HCT116 (cell line): ENCODE data around the gene ITGA2B. TPM values are rescaled to one million over a fixed set of nuclear protein-coding genes. Genes with fewer than 3 reads are reported as not detected.

ENCODE experiments used
- ATAC-seq: fragments of 200-7000 bp; cut with Tn5 transposase; 2 replicates; pipeline ENCODE4 v1.9.1; 2020; ENCODE audit warnings: mild to moderate bottlenecking, moderate library complexity
- BruUV-seq: library from RNA; stranded (reverse); fragments of 400-500 nt; replicated peaks from 2 replicates; lab custom pipeline; 2021; lab: Mats Ljungman, UMichigan
- CTCF ChIA-PET: fragments of 300-600 bp; sonication (Branson Sonifier 250); formaldehyde crosslinking; loops from one replicate; lab custom pipeline; 2021; ENCODE audit warnings: antibody characterized with exemption; lab: Charles Lee
- POLR2A ChIA-PET: fragments of 300-600, 350-600 bp; sonication (Branson Sonifier 250); formaldehyde crosslinking; loops from one replicate; lab custom pipeline; 2021; ENCODE audit warnings: antibody characterized with exemption; lab: Charles Lee
- RAD21 ChIA-PET, 2 experiments: fragments of 300-600 bp; sonication (Branson Sonifier 250); formaldehyde crosslinking; loops; one replicate each; lab custom pipeline; 2023; ENCODE audit warnings: low total read pairs in 2 of 2; ENCODE audit not compliant: uncharacterized antibody in 2 of 2, unreplicated experiment in 2 of 2, low non-redundant PET in 1 of 2; lab: Charles Lee
- DNase-seq: peaks from one replicate; pipeline ENCODE4 v3.0.0-alpha.2; 2010; ENCODE audit warnings: low read depth, low spot score
- H2AFZ ChIP-seq: fragments of 200-600 bp; shearing (Covaris generic), sonication (generic); 2 replicates; pipeline ENCODE4 v1.6.1; 2017; ENCODE audit warnings: low read depth, mixed run types, mixed read lengths, antibody characterized with exemption, low read length; ENCODE audit not compliant: poor library complexity, severe bottlenecking
- H3K27ac ChIP-seq: 2 replicates; pipeline ENCODE4 v1.5.1; 2012; ENCODE audit warnings: low read depth, low read length
- H3K27me3 ChIP-seq: fragments of 200-600 bp; sonication (generic); 2 replicates; pipeline ENCODE4 v1.6.1; 2016; ENCODE audit warnings: mixed run types, low read length, mixed read lengths; ENCODE audit not compliant: insufficient read depth
- H3K36me3 ChIP-seq, 2 experiments: fragments of 200-500 bp in 1 of 2; fragments of 200-600 bp in 1 of 2; sonication (Bioruptor generic) in 1 of 2; sonication (generic) in 1 of 2; 2 replicates each; pipeline versions ENCODE4 v1.5.1 to v1.6.1; 2014 to 2016; ENCODE audit warnings: low read length in 2 of 2, inconsistent platforms in 1 of 2, mixed read lengths in 1 of 2, mixed run types in 1 of 2; ENCODE audit not compliant: insufficient read depth in 2 of 2, control insufficient read depth in 1 of 2
- H3K4me1 ChIP-seq, 2 experiments: fragments of 200-600 bp in 1 of 2; sonication (generic) in 1 of 2; 2 replicates each; pipeline versions ENCODE4 v1.5.1 to v1.6.1; 2012 to 2017; ENCODE audit warnings: low read length in 2 of 2, inconsistent platforms in 1 of 2, mild to moderate bottlenecking in 1 of 2, mixed read lengths in 1 of 2, mixed run types in 1 of 2, moderate library complexity in 1 of 2; ENCODE audit not compliant: insufficient read depth in 2 of 2, control insufficient read depth in 1 of 2
- H3K4me2 ChIP-seq: fragments of 200-600 bp; sonication (generic); 2 replicates; pipeline ENCODE4 v1.6.1; 2017; ENCODE audit warnings: mixed run types, low read length, mixed read lengths
- H3K4me3 ChIP-seq, 2 experiments: fragments of 200-600 bp in 1 of 2; sonication (generic) in 1 of 2; replicated peaks in 1 of 2; 2 replicates each; pipeline ENCODE4 v1.5.1; 2011 to 2016; ENCODE audit warnings: low read length in 2 of 2, control low read depth in 1 of 2, low read depth in 1 of 2, mild to moderate bottlenecking in 1 of 2, mixed read lengths in 1 of 2, mixed run types in 1 of 2
- H3K79me2 ChIP-seq: fragments of 200-600 bp; sonication (generic); 2 replicates; pipeline ENCODE4 v1.6.1; 2017; ENCODE audit warnings: mild to moderate bottlenecking, mixed run types, low read length, moderate library complexity, mixed read lengths; ENCODE audit not compliant: insufficient read depth
- H3K9ac ChIP-seq: fragments of 200-600 bp; sonication (generic); 2 replicates; pipeline ENCODE4 v1.6.1; 2016; ENCODE audit warnings: low read length, mixed read lengths
- H3K9me2 ChIP-seq: fragments of 200-600 bp; sonication (generic), shearing (Covaris generic); 2 replicates; pipeline ENCODE4 v1.6.1; 2017; ENCODE audit warnings: mixed run types, mild to moderate bottlenecking, moderate library complexity; ENCODE audit not compliant: insufficient read depth
- H3K9me3 ChIP-seq, 2 experiments: fragments of 200-500 bp in 1 of 2; fragments of 200-600 bp in 1 of 2; sonication (Bioruptor generic) in 1 of 2; sonication (generic) in 1 of 2; 2 replicates each; pipeline ENCODE4 v1.6.1; 2014 to 2017; ENCODE audit warnings: low read length in 2 of 2, mixed read lengths in 2 of 2, inconsistent platforms in 1 of 2, low read depth in 1 of 2, mild to moderate bottlenecking in 1 of 2, mixed run types in 1 of 2, moderate library complexity in 1 of 2; ENCODE audit not compliant: control insufficient read depth in 1 of 2, insufficient read depth in 1 of 2
- H4K20me1 ChIP-seq: fragments of 200-600 bp; sonication (generic), shearing (Covaris generic); 2 replicates; pipeline ENCODE4 v1.6.1; 2017; ENCODE audit warnings: mixed run types, mild to moderate bottlenecking, moderate library complexity; ENCODE audit not compliant: insufficient read depth
- CBX3 ChIP-seq: IDR thresholded peaks from 2 replicates; pipeline ENCODE4 v1.6.1; 2012; ENCODE audit warnings: low read depth
- EGR1 ChIP-seq: IDR thresholded peaks from 2 replicates; pipeline ENCODE4 v1.6.1; 2012; ENCODE audit warnings: low read depth
- ELF1 ChIP-seq: IDR thresholded peaks from 2 replicates; pipeline ENCODE4 v1.6.1; 2012; ENCODE audit warnings: low read depth, borderline replicate concordance
- EZH2phosphoT487 ChIP-seq: fragments of 200-600 bp; IDR thresholded peaks from 2 replicates; pipeline ENCODE4 v1.6.1; 2018; ENCODE audit warnings: antibody characterized with exemption, borderline replicate concordance
- JUND ChIP-seq: IDR thresholded peaks from 2 replicates; pipeline ENCODE4 v1.6.1; 2012
- SIN3A ChIP-seq: IDR thresholded peaks from 2 replicates; pipeline ENCODE4 v1.6.1; 2012; ENCODE audit warnings: low read depth
- SRF ChIP-seq: IDR thresholded peaks from 2 replicates; pipeline ENCODE4 v1.6.1; 2012; ENCODE audit warnings: low read depth
- YY1 ChIP-seq: IDR thresholded peaks from 2 replicates; pipeline ENCODE4 v1.6.1; 2011; ENCODE audit warnings: low read length, low read depth, moderate library complexity, mild to moderate bottlenecking; ENCODE audit not compliant: insufficient replicate concordance; ENCODE audit errors: extremely low read depth
- ZFX ChIP-seq: fragments of 450-650 bp; IDR thresholded peaks from 2 replicates; pipeline ENCODE4 v1.6.1; 2017
- intact Hi-C: fragments of 100-400 bp; cut with micrococcal nuclease; formaldehyde crosslinking; loops from 2 replicates; pipeline ENCODE4 v1.10.0; 2022
- total RNA-seq: library from RNA; stranded (reverse); gene quantifications from one replicate; pipeline ENCODE4 v1.2.1, GENCODE V29; 2021; ENCODE audit not compliant: unreplicated experiment
- TF ChIP-seq, protein P1 (sequence below), 3 experiments: fragments of 200-600 bp in 1 of 3; sonication (generic) in 1 of 3; IDR thresholded peaks in 2 of 3; conservative IDR thresholded peaks in 1 of 3; 2 replicates each; pipeline ENCODE4 v1.5.1; 2012 to 2017; ENCODE audit warnings: low read depth in 2 of 3, low read length in 2 of 3, antibody characterized with exemption in 1 of 3, borderline replicate concordance in 1 of 3, control low read depth in 1 of 3, mild to moderate bottlenecking in 1 of 3, mixed read lengths in 1 of 3, mixed run types in 1 of 3, moderate library complexity in 1 of 3; ENCODE audit not compliant: insufficient read depth in 1 of 3

ITGA2B gene
- total RNA-seq, 1 experiment from 2014 or later: 7.6 TPM

DNA sequence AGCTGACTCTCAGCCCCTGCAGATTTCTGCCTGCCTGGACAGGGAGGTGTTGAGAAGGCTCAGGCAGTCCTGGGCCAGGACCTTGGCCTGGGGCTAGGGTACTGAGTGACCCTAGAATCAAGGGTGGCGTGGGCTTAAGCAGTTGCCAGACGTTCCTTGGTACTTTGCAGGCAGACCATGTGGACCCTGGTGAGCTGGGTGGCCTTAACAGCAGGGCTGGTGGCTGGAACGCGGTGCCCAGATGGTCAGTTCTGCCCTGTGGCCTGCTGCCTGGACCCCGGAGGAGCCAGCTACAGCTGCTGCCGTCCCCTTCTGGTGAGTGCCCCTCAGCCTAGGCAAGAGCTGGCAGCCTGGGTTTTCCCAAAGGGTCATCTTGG is 40.5 kb downstream of the ITGA2B start:
- CTCF ChIA-PET: interaction anchor here (1.6 to 2.3 kb wide), 2 partner anchors 139 to 145 kb away, joined by 4 to 13 read pairs; no protein-coding TSS in a partner anchor
- ATAC-seq: no peak
- no peaks in the 10 kb centered on the region for H4K20me1 ChIP-seq
- no peaks in the 10 kb centered on the region for H3K9me2 ChIP-seq
- RAD21 ChIA-PET: no interaction called here
- no peak overlapping the region for H3K27ac ChIP-seq
- H2AFZ ChIP-seq: no peak overlapping the region
- no peaks in the 10 kb centered on the region for H3K27me3 ChIP-seq
- H3K36me3 ChIP-seq: peaks cover 0 to 4% of the 10 kb centered on the region in 2 experiments; a peak in 1 of 4 replicates
- TF ChIP-seq YY1 (no peak), EZH2phosphoT487 (no peak), JUND (no peak), CBX3 (no peak), EGR1 (no peak), ZFX (no peak), ELF1 (no peak), SIN3A (no peak), SRF (no peak)
- TF ChIP-seq, protein P1, sequence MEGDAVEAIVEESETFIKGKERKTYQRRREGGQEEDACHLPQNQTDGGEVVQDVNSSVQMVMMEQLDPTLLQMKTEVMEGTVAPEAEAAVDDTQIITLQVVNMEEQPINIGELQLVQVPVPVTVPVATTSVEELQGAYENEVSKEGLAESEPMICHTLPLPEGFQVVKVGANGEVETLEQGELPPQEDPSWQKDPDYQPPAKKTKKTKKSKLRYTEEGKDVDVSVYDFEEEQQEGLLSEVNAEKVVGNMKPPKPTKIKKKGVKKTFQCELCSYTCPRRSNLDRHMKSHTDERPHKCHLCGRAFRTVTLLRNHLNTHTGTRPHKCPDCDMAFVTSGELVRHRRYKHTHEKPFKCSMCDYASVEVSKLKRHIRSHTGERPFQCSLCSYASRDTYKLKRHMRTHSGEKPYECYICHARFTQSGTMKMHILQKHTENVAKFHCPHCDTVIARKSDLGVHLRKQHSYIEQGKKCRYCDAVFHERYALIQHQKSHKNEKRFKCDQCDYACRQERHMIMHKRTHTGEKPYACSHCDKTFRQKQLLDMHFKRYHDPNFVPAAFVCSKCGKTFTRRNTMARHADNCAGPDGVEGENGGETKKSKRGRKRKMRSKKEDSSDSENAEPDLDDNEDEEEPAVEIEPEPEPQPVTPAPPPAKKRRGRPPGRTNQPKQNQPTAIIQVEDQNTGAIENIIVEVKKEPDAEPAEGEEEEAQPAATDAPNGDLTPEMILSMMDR (IDR thresholded peaks at IDR 0.05 in 2 of 3, conservative IDR thresholded peaks at IDR 0.05 in 1 of 3; ENCODE audit: borderline replicate concordance in 1 of 3, insufficient read depth in 1 of 3, low read depth in 2 of 3, low read length in 2 of 3): no peak
- DNase-seq: no peak
- H3K9ac ChIP-seq: no peak overlapping the region
- H3K4me2 ChIP-seq: no peak overlapping the region
- intact Hi-C loops: no loop called here
- no peaks in the 10 kb centered on the region for H3K9me3 ChIP-seq
- POLR2A ChIA-PET: no interaction called here
- H3K79me2 ChIP-seq: no peaks in the 10 kb centered on the region
- no peak overlapping the region for H3K4me3 ChIP-seq
- no TSS peak for BruUV-seq
- H3K4me1 ChIP-seq: peaks cover 4 to 18% of the 10 kb centered on the region in 2 experiments; a peak in 3 of 4 replicates
